HCT116 (cell line): Measurements from ENCODE around the gene TFEB. TPM values are rescaled to one million over a fixed set of nuclear protein-coding genes. Genes with fewer than 3 reads are reported as not detected.

Source experiments
- ATAC-seq: fragments of 200-7000 bp; cut with Tn5 transposase; 2 replicates; pipeline ENCODE4 v1.9.1; 2020; ENCODE audit warnings: mild to moderate bottlenecking, moderate library complexity
- BruUV-seq: library from RNA; stranded (reverse); fragments of 400-500 nt; replicated peaks from 2 replicates; lab custom pipeline; 2021; lab: Mats Ljungman, UMichigan
- CTCF ChIA-PET: fragments of 300-600 bp; sonication (Branson Sonifier 250); formaldehyde crosslinking; loops from one replicate; lab custom pipeline; 2021; ENCODE audit warnings: antibody characterized with exemption; lab: Charles Lee
- POLR2A ChIA-PET: fragments of 300-600, 350-600 bp; sonication (Branson Sonifier 250); formaldehyde crosslinking; loops from one replicate; lab custom pipeline; 2021; ENCODE audit warnings: antibody characterized with exemption; lab: Charles Lee
- RAD21 ChIA-PET, 2 experiments: fragments of 300-600 bp; sonication (Branson Sonifier 250); formaldehyde crosslinking; loops; one replicate each; lab custom pipeline; 2023; ENCODE audit warnings: low total read pairs in 2 of 2; ENCODE audit not compliant: uncharacterized antibody in 2 of 2, unreplicated experiment in 2 of 2, low non-redundant PET in 1 of 2; lab: Charles Lee
- DNase-seq: peaks from one replicate; pipeline ENCODE4 v3.0.0-alpha.2; 2010; ENCODE audit warnings: low read depth, low spot score
- H2AFZ ChIP-seq: fragments of 200-600 bp; shearing (Covaris generic), sonication (generic); 2 replicates; pipeline ENCODE4 v1.6.1; 2017; ENCODE audit warnings: low read depth, mixed run types, mixed read lengths, antibody characterized with exemption, low read length; ENCODE audit not compliant: poor library complexity, severe bottlenecking
- H3K27ac ChIP-seq: 2 replicates; pipeline ENCODE4 v1.5.1; 2012; ENCODE audit warnings: low read depth, low read length
- H3K27me3 ChIP-seq: fragments of 200-600 bp; sonication (generic); 2 replicates; pipeline ENCODE4 v1.6.1; 2016; ENCODE audit warnings: mixed run types, low read length, mixed read lengths; ENCODE audit not compliant: insufficient read depth
- H3K36me3 ChIP-seq, 2 experiments: fragments of 200-500 bp in 1 of 2; fragments of 200-600 bp in 1 of 2; sonication (Bioruptor generic) in 1 of 2; sonication (generic) in 1 of 2; 2 replicates each; pipeline versions ENCODE4 v1.5.1 to v1.6.1; 2014 to 2016; ENCODE audit warnings: low read length in 2 of 2, inconsistent platforms in 1 of 2, mixed read lengths in 1 of 2, mixed run types in 1 of 2; ENCODE audit not compliant: insufficient read depth in 2 of 2, control insufficient read depth in 1 of 2
- H3K4me1 ChIP-seq, 2 experiments: fragments of 200-600 bp in 1 of 2; sonication (generic) in 1 of 2; 2 replicates each; pipeline versions ENCODE4 v1.5.1 to v1.6.1; 2012 to 2017; ENCODE audit warnings: low read length in 2 of 2, inconsistent platforms in 1 of 2, mild to moderate bottlenecking in 1 of 2, mixed read lengths in 1 of 2, mixed run types in 1 of 2, moderate library complexity in 1 of 2; ENCODE audit not compliant: insufficient read depth in 2 of 2, control insufficient read depth in 1 of 2
- H3K4me2 ChIP-seq: fragments of 200-600 bp; sonication (generic); 2 replicates; pipeline ENCODE4 v1.6.1; 2017; ENCODE audit warnings: mixed run types, low read length, mixed read lengths
- H3K4me3 ChIP-seq, 2 experiments: fragments of 200-600 bp in 1 of 2; sonication (generic) in 1 of 2; replicated peaks in 1 of 2; 2 replicates each; pipeline ENCODE4 v1.5.1; 2011 to 2016; ENCODE audit warnings: low read length in 2 of 2, control low read depth in 1 of 2, low read depth in 1 of 2, mild to moderate bottlenecking in 1 of 2, mixed read lengths in 1 of 2, mixed run types in 1 of 2
- H3K79me2 ChIP-seq: fragments of 200-600 bp; sonication (generic); 2 replicates; pipeline ENCODE4 v1.6.1; 2017; ENCODE audit warnings: mild to moderate bottlenecking, mixed run types, low read length, moderate library complexity, mixed read lengths; ENCODE audit not compliant: insufficient read depth
- H3K9ac ChIP-seq: fragments of 200-600 bp; sonication (generic); 2 replicates; pipeline ENCODE4 v1.6.1; 2016; ENCODE audit warnings: low read length, mixed read lengths
- H3K9me2 ChIP-seq: fragments of 200-600 bp; sonication (generic), shearing (Covaris generic); 2 replicates; pipeline ENCODE4 v1.6.1; 2017; ENCODE audit warnings: mixed run types, mild to moderate bottlenecking, moderate library complexity; ENCODE audit not compliant: insufficient read depth
- H3K9me3 ChIP-seq, 2 experiments: fragments of 200-500 bp in 1 of 2; fragments of 200-600 bp in 1 of 2; sonication (Bioruptor generic) in 1 of 2; sonication (generic) in 1 of 2; 2 replicates each; pipeline ENCODE4 v1.6.1; 2014 to 2017; ENCODE audit warnings: low read length in 2 of 2, mixed read lengths in 2 of 2, inconsistent platforms in 1 of 2, low read depth in 1 of 2, mild to moderate bottlenecking in 1 of 2, mixed run types in 1 of 2, moderate library complexity in 1 of 2; ENCODE audit not compliant: control insufficient read depth in 1 of 2, insufficient read depth in 1 of 2
- H4K20me1 ChIP-seq: fragments of 200-600 bp; sonication (generic), shearing (Covaris generic); 2 replicates; pipeline ENCODE4 v1.6.1; 2017; ENCODE audit warnings: mixed run types, mild to moderate bottlenecking, moderate library complexity; ENCODE audit not compliant: insufficient read depth
- CEBPB ChIP-seq: IDR thresholded peaks from 2 replicates; pipeline ENCODE4 v1.6.1; 2012; ENCODE audit warnings: low read depth
- CTCF ChIP-seq, 3 experiments: fragments of 200-600 bp in 1 of 3; sonication (generic) in 1 of 3; IDR thresholded peaks in 2 of 3; conservative IDR thresholded peaks in 1 of 3; 2 replicates each; pipeline ENCODE4 v1.5.1; 2012 to 2017; ENCODE audit warnings: low read depth in 2 of 3, low read length in 2 of 3, antibody characterized with exemption in 1 of 3, borderline replicate concordance in 1 of 3, control low read depth in 1 of 3, mild to moderate bottlenecking in 1 of 3, mixed read lengths in 1 of 3, mixed run types in 1 of 3, moderate library complexity in 1 of 3; ENCODE audit not compliant: insufficient read depth in 1 of 3
- ELF1 ChIP-seq: IDR thresholded peaks from 2 replicates; pipeline ENCODE4 v1.6.1; 2012; ENCODE audit warnings: low read depth, borderline replicate concordance
- EZH2 ChIP-seq: fragments of 200-600 bp; sonication (generic); IDR thresholded peaks from 2 replicates; pipeline ENCODE4 v1.6.1; 2017; ENCODE audit warnings: antibody characterized with exemption, mixed run types
- FOSL1 ChIP-seq: IDR thresholded peaks from 2 replicates; pipeline ENCODE4 v1.6.1; 2012; ENCODE audit warnings: low read depth
- MAX ChIP-seq: IDR thresholded peaks from 2 replicates; pipeline ENCODE4 v1.6.1; 2012
- POLR2A ChIP-seq: IDR thresholded peaks from 2 replicates; pipeline ENCODE4 v1.7.0; 2011; ENCODE audit warnings: borderline replicate concordance; ENCODE audit not compliant: insufficient read depth, insufficient read length; ENCODE audit errors: extremely low read depth
- POLR2AphosphoS5 ChIP-seq: IDR thresholded peaks from 2 replicates; pipeline ENCODE4 v1.6.1; 2011; ENCODE audit warnings: mild to moderate bottlenecking, low read depth, low read length, moderate library complexity
- RAD21 ChIP-seq: IDR thresholded peaks from 2 replicates; pipeline ENCODE4 v1.6.1; 2012; ENCODE audit warnings: low read depth, mild to moderate bottlenecking
- REST ChIP-seq: IDR thresholded peaks from 2 replicates; pipeline ENCODE4 v1.6.1; 2012; ENCODE audit warnings: low read depth
- ZNF274 ChIP-seq: fragments of 200-500 bp; sonication (Bioruptor generic); IDR thresholded peaks from 2 replicates; pipeline ENCODE4 v1.6.1; 2014; ENCODE audit warnings: mild to moderate bottlenecking, low read depth, low read length, inconsistent platforms
- intact Hi-C: fragments of 100-400 bp; cut with micrococcal nuclease; formaldehyde crosslinking; loops from 2 replicates; pipeline ENCODE4 v1.10.0; 2022
- total RNA-seq: library from RNA; stranded (reverse); gene quantifications from one replicate; pipeline ENCODE4 v1.2.1, GENCODE V29; 2021; ENCODE audit not compliant: unreplicated experiment

The TFEB gene
- total RNA-seq, 1 experiment from 2014 or later: 4.8 TPM

- ChIA-PET POLR2A (no interaction called here), CTCF (no interaction called here), RAD21 (no interaction called here)
- Histone ChIP-seq H3K4me1 (no peaks in the 10 kb centered on the region), H3K9ac (no peak overlapping the region), H3K9me2 (no peaks in the 10 kb centered on the region), H3K79me2 (no peaks in the 10 kb centered on the region), H3K9me3 (no peaks in the 10 kb centered on the region), H4K20me1 (no peaks in the 10 kb centered on the region), H3K27ac (no peak overlapping the region), H3K4me3 (no peak overlapping the region), H3K27me3 (no peaks in the 10 kb centered on the region), H3K4me2 (no peak overlapping the region), H2AFZ (no peak overlapping the region), H3K36me3 (peaks cover 0 to 2% of the 10 kb centered on the region in 2 experiments; a peak in 2 of 4 replicates)
- ATAC-seq: no peak
- intact Hi-C loops: no loop called here
- DNase-seq: no peak
- no TSS peak for BruUV-seq
- TF ChIP-seq ELF1 (no peak), EZH2 (no peak), CEBPB (no peak), CTCF (IDR thresholded peaks at IDR 0.05 in 2 of 3, conservative IDR thresholded peaks at IDR 0.05 in 1 of 3; ENCODE audit: borderline replicate concordance in 1 of 3, insufficient read depth in 1 of 3, low read depth in 2 of 3, low read length in 2 of 3) (no peak)
- TF ChIP-seq, all 23 proteins: peak for 0
These were observed 81.2 kb downstream of the TFEB start for GRCh38 chr6:41654151-41654697.

GRCh38 chr6:41653691-41654090 is 81.7 kb downstream of the TFEB start:
- Histone ChIP-seq H3K27ac (no peak overlapping the region), H3K79me2 (no peaks in the 10 kb centered on the region), H3K9ac (no peak overlapping the region), H3K4me3 (no peak overlapping the region), H3K4me2 (no peak overlapping the region), H4K20me1 (no peaks in the 10 kb centered on the region), H3K9me2 (no peaks in the 10 kb centered on the region), H3K27me3 (no peaks in the 10 kb centered on the region), H3K9me3 (no peaks in the 10 kb centered on the region), H3K4me1 (no peaks in the 10 kb centered on the region), H3K36me3 (peaks cover 2 to 5% of the 10 kb centered on the region in 2 experiments; a peak in 2 of 4 replicates), H2AFZ (no peak overlapping the region)
- DNase-seq: no peak
- RAD21 ChIA-PET: no interaction called here
- no peak for ATAC-seq
- CTCF ChIA-PET: no interaction called here
- BruUV-seq: no TSS peak
- POLR2A ChIA-PET: no interaction called here
- intact Hi-C loops: no loop called here
- TF ChIP-seq RAD21: no peak
- no peak for TF ChIP-seq REST
- no peak for TF ChIP-seq MAX
- no peak for TF ChIP-seq POLR2AphosphoS5
- no peak for TF ChIP-seq ZNF274
- no peak for TF ChIP-seq FOSL1
- no peak for TF ChIP-seq POLR2A
- no peak for TF ChIP-seq CTCF (IDR thresholded peaks at IDR 0.05 in 2 of 3, conservative IDR thresholded peaks at IDR 0.05 in 1 of 3; ENCODE audit: borderline replicate concordance in 1 of 3, insufficient read depth in 1 of 3, low read depth in 2 of 3, low read length in 2 of 3)
